Right ventricle myocardium inferior (tissue), 1 donor: ENCODE measurements around the gene RPP21. TPM values are rescaled to one million over a fixed set of nuclear protein-coding genes. Genes with fewer than 3 reads are reported as not detected.

Source experiments
- ATAC-seq: fragments of 200-7000 bp; cut with Tn5 transposase; one replicate; pipeline ENCODE4 v1.9.1; 2020; ENCODE audit warnings: mild to moderate bottlenecking, moderate library complexity
- DNase-seq: peaks from one replicate; pipeline ENCODE4 v3.0.0; 2021; ENCODE audit errors: missing footprints
- intact Hi-C: fragments of 100-400 bp; cut with DNase I; formaldehyde crosslinking; loops from one replicate; pipeline ENCODE4 v1.11.0; 2022
- total RNA-seq: library from RNA; stranded (reverse); fragmentation: NEBNext Ultra II Directional; extraction: Animal tissue kit (Norgen Biotek cat#: 25700); gene quantifications from one replicate; pipeline ENCODE4 v1.2.1, GENCODE V29; 2021
- donor health status: DM: no; HTN: yes; CAD: no; lungs with severe emphysema.

RPP21 gene
- total RNA-seq, 1 donor from 2014 or later, result 33.6 TPM

- DNase-seq, result peak; percentile 98
- ATAC-seq, result peak; percentile 91
- intact Hi-C loops, result loop anchor here (2.0 kb wide), 1 partner anchor 18 kb away; the partner anchor contains the start of gene RPP21
Measured at GRCh38 chr6:30326526-30327231, 18.3 kb upstream of the RPP21 start, which contains the start of gene TRIM39. Gene TRIM39, plus strand, starts transcription at chr6:30326927. Its CDS starts 2,391 bp downstream, at chr6:30329318.

GRCh38 chr6:30327232-30327746, 17.7 kb upstream of the RPP21 start:
- intact Hi-C loops, result loop anchor here (2.0 kb wide), 1 partner anchor 18 kb away; the partner anchor contains the start of gene RPP21
- ATAC-seq (peak; percentile 2), DNase-seq (no peak)

GRCh38 chr6:30328397-30328796, 16.6 kb upstream of the RPP21 start:
- ATAC-seq, result no peak
- DNase-seq, result no peak
- intact Hi-C loops, result no loop called here

DNA sequence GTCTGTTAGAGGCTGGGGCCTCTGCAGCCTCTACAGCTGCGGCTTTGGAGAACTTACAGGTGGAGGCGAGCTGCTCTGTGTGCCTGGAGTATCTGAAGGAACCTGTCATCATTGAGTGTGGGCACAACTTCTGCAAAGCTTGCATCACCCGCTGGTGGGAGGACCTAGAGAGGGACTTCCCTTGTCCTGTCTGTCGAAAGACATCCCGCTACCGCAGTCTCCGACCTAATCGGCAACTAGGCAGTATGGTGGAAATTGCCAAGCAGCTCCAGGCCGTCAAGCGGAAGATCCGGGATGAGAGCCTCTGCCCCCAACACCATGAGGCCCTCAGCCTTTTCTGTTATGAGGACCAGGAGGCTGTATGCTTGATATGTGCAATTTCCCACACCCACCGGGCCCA, 15.6 kb upstream of the RPP21 start:
- intact Hi-C loops, result no loop called here
- peak; percentile 76 for DNase-seq
- no peak for ATAC-seq

DNA sequence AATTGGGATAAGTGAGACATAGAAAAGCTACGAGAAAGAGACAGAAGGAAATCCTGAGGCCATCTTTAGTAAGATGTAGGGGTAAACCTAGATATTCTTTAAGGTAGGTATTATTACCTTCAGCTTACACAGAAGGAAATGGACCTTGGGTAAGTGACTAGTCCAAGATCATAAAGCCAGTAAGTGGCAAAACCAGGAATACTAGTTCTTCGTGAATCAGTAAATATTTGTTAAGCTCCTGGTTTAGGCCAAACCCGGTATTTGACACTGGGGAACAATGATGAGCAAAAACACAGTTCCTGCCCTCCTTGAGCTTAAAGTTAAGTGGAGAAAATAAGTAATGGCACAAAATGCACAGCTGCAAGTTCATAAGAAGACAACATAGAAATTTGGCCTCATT, 13.0 kb upstream of the RPP21 start:
- DNase-seq (no peak), ATAC-seq (no peak)
- intact Hi-C loops, result no loop called here

GRCh38 chr6:30334075-30334783, 10.7 kb upstream of the RPP21 start:
- no peak for ATAC-seq
- no peak for DNase-seq
- intact Hi-C loops, result no loop called here

DNA sequence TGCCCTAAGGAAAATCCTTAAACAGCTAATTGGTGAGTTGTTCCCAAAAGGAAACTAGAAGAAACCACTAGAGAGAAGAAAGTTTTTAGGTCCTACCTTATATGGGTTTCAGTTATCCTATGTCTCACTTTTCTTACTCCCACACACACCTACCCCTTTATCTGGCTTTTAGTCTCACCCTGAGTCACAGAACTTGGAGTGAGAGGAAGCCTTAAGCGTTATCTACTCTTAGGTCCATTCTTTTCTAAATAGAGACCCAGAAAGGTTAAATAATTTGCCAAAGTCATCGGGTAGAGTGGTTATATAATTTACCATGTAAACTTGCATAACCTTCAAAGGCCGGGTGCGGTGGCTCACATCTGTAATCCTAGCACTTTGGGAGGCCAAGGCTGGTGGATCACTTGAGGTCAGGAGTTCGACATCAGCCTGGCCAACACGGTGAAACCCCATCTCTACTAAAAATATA, 4.3 kb upstream of the RPP21 start:
- no peak for ATAC-seq
- intact Hi-C loops, result no loop called here
- DNase-seq, result no peak

GRCh38 chr6:30341218-30341617, 3.7 kb upstream of the RPP21 start:
- ATAC-seq, result no peak
- DNase-seq, result no peak
- intact Hi-C loops, result no loop called here

DNA sequence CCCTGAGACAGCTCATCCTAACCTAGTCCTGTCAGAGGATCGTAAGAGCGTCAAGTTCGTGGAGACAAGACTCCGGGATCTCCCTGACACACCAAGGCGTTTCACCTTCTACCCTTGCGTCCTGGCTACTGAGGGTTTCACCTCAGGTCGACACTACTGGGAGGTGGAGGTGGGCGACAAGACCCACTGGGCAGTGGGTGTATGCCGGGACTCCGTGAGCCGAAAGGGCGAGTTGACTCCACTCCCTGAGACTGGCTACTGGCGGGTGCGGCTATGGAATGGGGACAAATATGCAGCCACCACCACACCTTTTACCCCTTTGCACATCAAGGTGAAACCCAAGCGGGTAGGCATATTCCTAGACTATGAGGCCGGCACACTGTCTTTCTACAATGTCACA, 3.2 kb upstream of the RPP21 start:
- intact Hi-C loops, result no loop called here
- no peak for DNase-seq
- ATAC-seq, result no peak

GRCh38 chr6:30344191-30344867, 627 bp upstream of the RPP21 start:
- ATAC-seq (no peak), DNase-seq (no peak)
- intact Hi-C loops, result loop anchor here (2.0 kb wide), 1 partner anchor 18 kb away; the partner anchor contains the start of gene TRIM39

- DNase-seq (no peak), ATAC-seq (no peak)
- intact Hi-C loops, result loop anchor here (2.0 kb wide), 1 partner anchor 19 kb away; the partner anchor contains the start of gene TRIM39
Measured at GRCh38 chr6:30345852-30346251, 896 bp downstream of the RPP21 start.

- intact Hi-C loops, result no loop called here
- no peak for DNase-seq
- ATAC-seq, result no peak
Measured at GRCh38 chr6:30348957-30349356, 4.0 kb downstream of the RPP21 start.

DNA sequence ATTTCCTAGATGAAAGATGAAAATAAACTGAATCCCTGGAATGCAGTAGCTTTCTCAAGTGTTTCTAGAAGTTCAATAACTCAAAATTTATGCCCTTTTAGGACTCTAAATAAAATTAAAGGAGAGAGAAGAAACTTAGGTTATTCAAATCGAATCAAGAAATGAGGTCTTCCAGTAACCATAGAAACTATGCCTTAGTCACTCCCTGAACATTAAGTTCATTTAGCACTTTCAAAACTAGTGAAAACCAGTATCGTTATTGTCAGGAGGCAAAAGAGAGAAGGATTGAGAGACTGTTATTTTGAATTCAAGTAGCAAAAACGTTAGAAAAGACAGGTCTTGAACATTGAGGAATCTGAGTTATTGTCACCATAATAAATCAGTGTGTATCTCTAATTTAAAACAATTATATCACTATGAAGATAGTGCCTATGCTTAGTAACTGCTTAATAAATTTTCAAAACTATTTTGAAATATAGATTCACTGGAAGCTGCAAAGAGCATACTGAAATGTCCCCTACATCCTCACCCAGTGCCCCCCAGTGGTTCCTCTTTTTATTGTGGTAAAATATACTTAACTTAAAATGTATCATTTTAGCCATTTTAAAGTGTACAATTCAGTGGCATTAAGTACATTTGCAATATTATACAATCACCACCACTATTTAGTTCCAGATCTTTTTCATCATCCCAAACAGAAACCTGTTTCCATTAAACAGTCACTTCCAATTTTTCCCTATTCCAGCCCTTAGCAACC, 4.6 kb downstream of the RPP21 start:
- no peak for ATAC-seq
- no peak for DNase-seq
- intact Hi-C loops, result no loop called here

- intact Hi-C loops, result no loop called here
- ATAC-seq (no peak), DNase-seq (no peak)
Measured at GRCh38 chr6:30350524-30350923, 5.6 kb downstream of the RPP21 start.

DNA sequence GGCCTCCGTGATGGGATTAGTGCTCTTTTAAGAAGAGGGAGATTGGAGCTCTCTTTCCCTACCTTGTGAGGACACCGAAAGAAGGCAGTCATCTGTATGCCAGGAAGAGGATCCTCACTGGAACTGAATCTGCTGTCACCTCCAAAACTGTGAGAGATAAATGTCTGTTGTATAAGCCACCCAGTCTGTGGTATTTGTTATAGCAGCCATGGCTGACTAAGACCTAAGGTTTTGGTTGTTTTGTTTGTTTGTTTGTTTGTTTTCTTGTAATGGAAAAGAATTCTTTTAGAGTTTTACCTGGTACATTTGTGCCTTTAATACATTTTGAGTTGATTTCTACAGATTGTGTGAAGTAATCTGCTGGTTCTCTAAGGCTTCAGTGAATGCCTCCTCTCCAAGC, 7.6 kb downstream of the RPP21 start:
- intact Hi-C loops, result no loop called here
- no peak for ATAC-seq

GRCh38 chr6:30355281-30355680, 10.3 kb downstream of the RPP21 start:
- ATAC-seq (no peak), DNase-seq (no peak)
- intact Hi-C loops, result no loop called here

More for the DNA sequence above, 7.6 kb downstream of the RPP21 start:
- no peak for DNase-seq

DNA sequence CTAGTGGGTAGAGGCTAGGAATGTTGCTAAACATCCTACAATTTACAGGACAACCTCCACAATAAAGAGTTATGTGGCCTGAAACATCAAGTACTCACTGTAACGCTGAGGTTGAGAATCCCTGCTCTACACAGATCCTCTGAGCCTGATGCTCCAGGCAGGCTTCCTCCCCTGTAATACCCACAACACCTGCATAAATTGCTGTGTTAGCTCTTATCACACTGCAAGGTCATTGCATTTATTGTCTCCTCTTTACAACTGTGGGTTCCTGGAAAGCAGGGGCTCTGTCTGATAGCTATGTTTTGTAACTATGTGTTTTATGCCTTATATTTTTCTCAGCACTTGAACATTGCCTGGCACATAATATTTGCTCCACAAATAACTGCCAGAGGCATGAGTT, 11.6 kb downstream of the RPP21 start:
- ATAC-seq, result no peak
- DNase-seq, result no peak
- intact Hi-C loops, result loop anchor here (2.0 kb wide), 1 partner anchor 40 kb away; no protein-coding TSS in a partner anchor
